Vagina (tissue), 2 donors: ENCODE results near the gene OR9G4.

ENCODE experiments used
- CTCF ChIP-seq, 3 experiments: fragments of 450-650 bp in 2 of 3; fragments of 200-600 bp in 1 of 3; sonication (generic) in 1 of 3; IDR thresholded peaks; one replicate each; pipeline ENCODE4 v1.5.1; 2017 to 2019; ENCODE audit warnings: antibody characterized with exemption in 3 of 3, mild to moderate bottlenecking in 2 of 3, moderate library complexity in 2 of 3
- POLR2AphosphoS5 ChIP-seq, 2 donors: sonication (generic); formaldehyde crosslinking; IDR thresholded peaks; one replicate each; pipeline ENCODE4 v1.9.0; 2017; ENCODE audit warnings: antibody characterized with exemption in 2 of 2, mild to moderate bottlenecking in 2 of 2, low read depth in 1 of 2; ENCODE audit not compliant: insufficient read depth in 1 of 2

GRCh38 chr11:56700242-56700913 lies 48.1 kb downstream of the OR9G4 start:
- no peak for TF ChIP-seq CTCF (IDR thresholded peaks at IDR 0.05)
- TF ChIP-seq POLR2AphosphoS5 (IDR thresholded peaks at IDR 0.05; ENCODE audit: insufficient read depth in 1 of 2, low read depth in 1 of 2), result no peak
